HG03196 (cell line): ENCODE results near the gene NCK2.
"Not testable (repeated sequence)": the region's sequence is repeated elsewhere in the genome, so short reads cannot be mapped to it uniquely, and the experiment has no call there.

Experiments
- ATAC-seq: cut with Tn5 transposase; IDR thresholded peaks from one replicate; pipeline ENCODE4 v1.9.1; 2021; ENCODE audit not compliant: unreplicated experiment

NCK2 gene

DNA sequence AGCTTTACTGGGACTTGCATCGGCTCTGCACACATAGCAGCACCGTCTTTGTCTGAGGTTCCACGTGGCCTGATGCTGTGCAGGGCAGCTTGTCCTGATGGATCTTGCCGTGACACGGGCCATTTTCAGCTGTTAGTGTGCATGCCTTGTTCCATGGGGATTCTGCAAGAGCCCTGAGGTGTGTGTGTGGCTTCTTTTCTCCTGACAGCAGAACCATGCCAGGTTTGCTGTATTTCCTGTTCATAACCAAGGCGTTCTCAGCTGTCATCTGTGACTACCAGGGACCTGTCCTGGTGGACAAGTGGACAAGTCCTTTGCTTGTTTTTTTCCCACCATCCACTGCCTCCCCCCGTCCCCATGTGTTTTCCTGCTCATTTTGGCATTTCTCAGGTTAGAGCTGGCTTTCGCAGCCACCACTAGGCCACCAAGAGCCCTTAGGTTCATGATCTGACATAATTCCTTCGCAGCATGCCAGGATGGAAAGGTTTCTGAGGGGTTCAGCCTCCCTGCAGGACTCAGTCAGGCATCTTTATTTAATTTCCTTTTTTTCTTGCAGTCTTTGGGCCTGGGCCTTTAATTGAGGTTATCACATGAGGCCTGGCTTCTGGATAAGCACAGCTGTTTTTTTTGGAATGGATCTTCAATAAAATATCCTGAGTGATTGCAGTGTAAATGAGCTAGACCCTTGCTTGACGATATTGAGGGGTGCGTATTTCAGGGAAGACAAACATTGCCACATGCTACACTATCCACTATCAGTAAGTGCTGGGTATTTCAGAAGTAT lies 139.4 kb downstream of the NCK2 start:
- no peak for ATAC-seq

GRCh38 chr2:105885456-105885855 lies 140.7 kb downstream of the NCK2 start:
- ATAC-seq = no peak

GRCh38 chr2:105886029-105886454 lies 141.3 kb downstream of the NCK2 start:
- no peak for ATAC-seq

- no peak for ATAC-seq
Measured at GRCh38 chr2:105886687-105887086, 142.0 kb downstream of the NCK2 start.

GRCh38 chr2:105887256-105887655 lies 142.5 kb downstream of the NCK2 start:
- ATAC-seq = no peak

- no peak for ATAC-seq
Measured at GRCh38 chr2:105888625-105889024, 143.9 kb downstream of the NCK2 start.

DNA sequence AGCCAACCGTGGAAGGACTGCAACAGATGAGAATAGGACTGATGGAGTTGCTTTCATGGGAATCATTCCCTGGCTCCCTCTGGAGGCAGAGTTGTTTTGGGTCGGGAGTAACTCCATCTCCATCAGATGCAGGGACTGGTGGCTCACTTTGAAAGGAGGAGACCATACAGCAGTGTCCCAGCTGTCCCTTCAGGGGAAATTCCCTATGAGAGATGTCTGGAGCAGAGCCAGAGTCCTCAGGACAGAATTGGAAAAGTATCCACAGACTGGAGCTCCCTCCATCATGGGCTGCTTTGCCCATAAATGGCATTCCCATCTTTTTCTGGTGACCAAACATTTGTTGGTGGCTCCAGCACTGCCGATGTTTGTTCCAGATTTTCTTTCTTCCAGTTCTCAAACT lies 144.3 kb downstream of the NCK2 start:
- ATAC-seq = no peak

DNA sequence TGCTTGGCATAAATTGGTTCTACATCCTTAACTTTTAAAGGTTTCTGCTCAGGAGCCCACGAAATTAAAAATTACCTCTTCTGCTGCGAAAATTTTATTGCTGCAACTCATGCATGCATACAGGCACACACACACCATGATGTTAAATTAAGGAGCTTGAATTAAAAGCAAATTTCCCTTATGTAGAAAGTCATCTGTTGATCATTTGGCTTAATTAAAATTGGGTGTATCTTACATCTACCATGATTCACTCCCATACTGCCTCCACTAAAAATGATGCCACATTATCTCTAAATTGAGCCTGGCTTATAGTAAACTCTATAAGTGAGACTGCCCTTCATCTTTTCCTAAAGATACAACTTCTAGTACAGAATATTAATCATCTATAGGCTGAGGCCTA lies 145.4 kb downstream of the NCK2 start:
- ATAC-seq = no peak

GRCh38 chr2:105890856-105891255 lies 146.1 kb downstream of the NCK2 start:
- no peak for ATAC-seq

DNA sequence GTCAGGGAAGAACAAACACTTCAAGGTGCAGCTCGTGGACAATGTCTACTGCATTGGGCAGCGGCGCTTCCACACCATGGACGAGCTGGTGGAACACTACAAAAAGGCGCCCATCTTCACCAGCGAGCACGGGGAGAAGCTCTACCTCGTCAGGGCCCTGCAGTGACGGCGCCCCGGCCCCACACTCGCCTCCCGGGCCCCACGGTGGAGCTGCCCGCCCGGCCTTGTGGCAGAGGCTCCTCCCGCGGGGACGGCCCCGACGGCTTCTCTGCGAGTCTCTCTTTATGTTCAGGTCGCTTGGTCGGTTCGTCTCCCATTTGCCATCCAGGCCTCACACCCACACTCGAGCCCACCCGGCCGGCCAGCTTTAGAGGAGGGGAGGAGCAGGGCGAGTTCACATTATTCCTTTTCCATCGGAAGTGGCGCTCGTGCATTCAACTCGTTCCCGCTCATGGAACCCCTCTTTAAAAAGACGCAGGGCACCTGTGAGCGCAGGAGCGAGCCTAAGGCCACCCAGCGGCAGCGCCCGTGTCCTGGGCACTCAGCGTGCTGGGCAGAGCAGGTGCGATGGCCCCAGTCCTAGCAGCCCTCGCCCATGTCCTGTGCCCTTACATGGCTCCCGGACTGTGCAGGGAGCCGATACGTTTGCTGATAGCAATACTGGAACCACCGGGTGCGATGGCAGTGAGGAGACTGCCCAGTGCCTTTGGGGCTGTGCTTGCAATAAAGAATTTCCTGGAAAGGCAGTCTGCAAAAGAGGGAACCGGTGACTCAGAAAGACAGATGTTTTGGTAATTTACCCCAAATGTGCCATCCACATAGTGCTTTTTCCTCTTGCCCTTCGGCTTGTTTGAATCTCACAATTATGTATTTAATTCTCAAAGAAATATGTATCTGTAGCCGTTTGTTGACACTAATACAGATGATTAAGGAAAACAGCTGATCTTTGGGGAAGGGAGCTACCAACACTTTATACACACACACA lies 148.6 kb downstream of the NCK2 start:
- no peak for ATAC-seq

- no peak for ATAC-seq
Measured at GRCh38 chr2:105894327-105894944, 149.7 kb downstream of the NCK2 start.

- ATAC-seq = no peak
Measured at GRCh38 chr2:105895990-105896764, 151.5 kb downstream of the NCK2 start.

DNA sequence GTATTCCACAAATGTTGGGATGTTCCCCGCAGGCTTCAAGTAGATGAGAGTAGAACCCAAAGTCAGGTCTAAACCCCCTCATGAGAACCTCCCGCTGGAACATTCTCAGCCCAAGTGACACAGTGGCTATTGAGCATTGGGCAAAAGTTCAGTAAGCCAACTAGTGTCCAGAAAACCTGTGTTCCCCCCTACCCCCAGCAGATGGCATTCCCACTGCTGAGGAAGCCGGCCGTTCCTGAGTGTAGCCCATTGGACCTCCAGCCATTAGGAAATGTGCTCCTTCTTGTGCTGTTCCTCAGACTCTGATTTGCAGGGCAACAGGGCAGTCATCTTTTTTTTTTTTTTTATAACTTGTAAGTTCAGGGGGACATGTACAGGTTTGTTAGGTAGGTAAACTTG lies 152.1 kb downstream of the NCK2 start:
- no peak for ATAC-seq

DNA sequence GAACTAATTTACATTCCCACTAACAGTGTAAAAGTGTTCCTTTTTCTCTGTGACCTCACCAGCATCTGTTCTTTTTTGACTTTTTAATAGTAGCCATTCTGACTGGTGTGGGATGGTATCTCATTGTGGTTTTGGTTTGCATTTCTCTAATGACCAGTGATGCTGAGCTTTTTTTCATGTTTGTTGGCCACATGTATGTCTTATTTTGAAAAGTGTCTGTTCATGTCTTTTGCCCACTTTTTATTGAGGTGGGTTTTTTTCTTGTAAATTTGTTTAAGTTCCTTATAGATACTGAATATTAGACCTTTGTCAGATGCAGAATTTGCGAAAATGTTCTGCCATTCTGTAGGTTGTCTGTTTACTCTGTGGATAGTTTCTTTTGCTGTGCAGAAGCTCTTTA lies 153.0 kb downstream of the NCK2 start:
- not testable (repeated sequence) for ATAC-seq

GRCh38 chr2:105903051-105903674 lies 158.5 kb downstream of the NCK2 start:
- no peak for ATAC-seq

DNA sequence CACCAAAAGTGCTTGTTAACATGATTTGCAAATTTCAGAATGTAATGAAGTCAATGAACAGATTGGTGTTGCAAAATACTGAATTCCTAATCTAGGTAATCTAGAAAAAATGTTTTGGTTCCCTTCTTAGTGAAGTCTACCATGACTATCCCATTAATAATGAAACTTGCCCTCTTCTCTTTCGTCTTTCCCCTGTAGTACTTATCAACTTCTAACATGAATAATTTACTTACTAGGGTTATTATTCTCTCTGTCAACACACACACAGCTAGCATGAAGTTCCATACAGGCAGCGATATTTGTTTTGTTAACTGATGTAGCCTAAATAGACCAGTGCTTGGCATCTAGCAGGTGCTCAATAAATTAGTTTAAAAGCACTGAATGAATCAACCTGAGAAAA lies 160.2 kb downstream of the NCK2 start:
- ATAC-seq = peak; percentile 94

- ATAC-seq = no peak
Measured at GRCh38 chr2:105906481-105906880, 161.8 kb downstream of the NCK2 start.

DNA sequence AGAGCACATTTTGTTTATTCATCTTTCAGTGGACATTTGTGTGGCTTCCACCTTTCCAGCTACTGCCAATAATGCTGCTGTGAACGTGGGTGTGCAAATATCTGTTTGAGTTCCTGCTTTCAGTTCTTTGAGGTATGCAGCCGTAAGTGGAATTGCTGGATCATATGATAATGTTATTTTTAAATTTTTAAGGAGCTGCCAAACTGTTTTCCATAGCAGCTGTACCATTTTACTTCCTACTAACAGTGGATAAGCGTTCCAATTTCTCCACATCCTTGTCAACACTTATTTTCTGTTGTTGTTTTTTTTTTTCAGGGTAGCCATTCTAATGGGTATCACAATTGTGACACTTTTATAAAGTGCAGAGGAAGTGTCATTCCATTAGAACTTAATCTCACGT lies 162.5 kb downstream of the NCK2 start:
- ATAC-seq = no peak

DNA sequence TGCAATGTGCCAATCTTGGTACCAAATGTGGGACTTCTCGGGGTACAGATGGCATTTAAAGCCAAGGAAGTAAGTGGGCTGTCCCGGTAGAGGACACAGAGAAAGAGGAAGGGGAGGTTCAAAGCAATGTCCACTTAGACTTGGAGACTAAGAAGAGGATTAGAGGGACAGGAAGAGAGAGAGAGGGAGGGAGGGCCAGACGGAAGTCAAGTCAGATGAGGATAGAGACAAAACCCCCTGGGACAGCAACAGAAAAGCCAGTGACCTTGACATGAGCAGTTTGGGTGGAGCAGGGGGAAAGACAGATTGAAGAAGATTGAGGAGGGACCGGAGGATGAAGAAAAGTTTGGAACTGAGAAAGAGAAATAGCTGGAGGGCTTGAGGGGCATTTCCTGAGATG lies 164.5 kb downstream of the NCK2 start:
- ATAC-seq = no peak

DNA sequence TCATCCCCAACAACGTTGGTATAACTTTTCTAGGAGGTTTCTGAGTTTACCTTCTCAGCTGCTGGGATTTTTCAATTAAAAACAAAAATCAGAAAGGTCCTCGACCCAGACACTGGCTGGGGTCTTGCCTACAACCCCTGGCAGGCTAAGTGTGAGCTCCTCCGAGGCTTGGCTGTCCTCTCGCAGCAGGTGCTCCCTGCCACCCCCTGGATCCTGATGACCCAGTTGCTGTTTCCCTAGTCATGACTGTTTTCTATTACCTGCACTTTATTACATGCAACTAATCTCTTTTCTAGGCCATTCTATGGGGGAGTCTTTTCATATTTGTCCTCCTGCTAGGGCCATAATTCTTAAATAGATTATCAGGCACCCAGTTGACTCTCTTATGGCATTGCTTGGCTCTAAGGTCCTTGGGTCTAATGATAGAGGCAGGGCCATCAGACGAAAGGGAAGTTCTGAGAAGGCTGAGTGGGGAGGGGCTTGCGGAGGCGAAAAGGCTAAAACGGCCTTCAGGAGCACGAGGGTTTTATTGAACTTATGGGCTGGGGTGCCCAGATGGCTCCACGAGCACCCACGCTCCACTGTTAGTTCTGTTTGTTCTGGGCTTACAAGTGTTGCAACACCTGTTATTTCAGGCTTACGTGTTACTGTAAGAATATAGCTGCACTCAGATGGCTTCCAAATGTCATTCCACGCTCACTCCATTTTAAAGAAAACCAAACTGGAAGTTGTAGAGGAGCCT lies 166.0 kb downstream of the NCK2 start:
- no peak for ATAC-seq
